HG03175 (cell line): ENCODE results near the gene IKBKE.
"Not testable (repeated sequence)": the region's sequence is repeated elsewhere in the genome, so short reads cannot be mapped to it uniquely, and the experiment has no call there.

Experiments
- ATAC-seq: cut with Tn5 transposase; IDR thresholded peaks from one replicate; pipeline ENCODE4 v1.9.1; 2021; ENCODE audit warnings: mild to moderate bottlenecking, moderate library complexity; ENCODE audit not compliant: unreplicated experiment

The IKBKE gene

GRCh38 chr1:206472454-206472853, 2.2 kb downstream of the IKBKE start:
- no peak for ATAC-seq

DNA sequence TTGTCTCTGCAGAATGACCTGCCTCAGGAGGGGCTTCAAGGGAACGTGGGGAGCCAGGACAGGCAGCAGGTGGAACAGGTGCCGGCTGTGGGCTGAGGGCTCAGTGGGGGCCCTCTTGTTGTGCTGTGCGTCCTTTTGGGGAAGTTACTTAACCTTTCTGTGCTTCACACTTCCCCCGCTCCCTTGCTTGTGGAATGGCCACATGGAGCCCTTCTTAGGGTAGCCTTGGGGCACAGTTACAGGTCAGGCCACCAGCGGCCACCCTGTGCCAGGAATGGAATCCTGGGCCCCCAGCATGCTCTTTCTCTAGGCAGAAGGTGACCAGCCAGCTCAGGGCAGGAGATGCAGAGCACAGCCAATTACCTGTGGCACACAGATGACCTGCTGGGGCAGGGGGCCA, 2.6 kb downstream of the IKBKE start:
- ATAC-seq, result no peak

DNA sequence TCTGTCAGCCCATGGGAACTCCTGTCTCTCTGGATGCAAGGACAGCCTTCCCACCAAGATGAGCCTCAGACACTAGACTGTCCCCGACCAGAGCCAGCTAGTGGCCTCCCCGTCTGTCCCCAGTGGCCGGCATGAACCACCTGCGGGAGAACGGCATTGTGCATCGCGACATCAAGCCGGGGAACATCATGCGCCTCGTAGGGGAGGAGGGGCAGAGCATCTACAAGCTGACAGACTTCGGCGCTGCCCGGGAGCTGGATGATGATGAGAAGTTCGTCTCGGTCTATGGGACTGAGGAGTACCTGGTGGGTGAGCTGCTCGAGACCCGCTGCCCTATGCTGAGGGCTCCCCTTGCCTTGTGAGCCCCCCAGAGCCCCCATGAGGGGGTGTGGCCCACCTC, 5.8 kb downstream of the IKBKE start:
- ATAC-seq, result no peak

- ATAC-seq, result no peak
These were observed 6.3 kb downstream of the IKBKE start for GRCh38 chr1:206476591-206476990.

- no peak for ATAC-seq
These were observed 6.8 kb downstream of the IKBKE start for GRCh38 chr1:206477110-206477509.

DNA sequence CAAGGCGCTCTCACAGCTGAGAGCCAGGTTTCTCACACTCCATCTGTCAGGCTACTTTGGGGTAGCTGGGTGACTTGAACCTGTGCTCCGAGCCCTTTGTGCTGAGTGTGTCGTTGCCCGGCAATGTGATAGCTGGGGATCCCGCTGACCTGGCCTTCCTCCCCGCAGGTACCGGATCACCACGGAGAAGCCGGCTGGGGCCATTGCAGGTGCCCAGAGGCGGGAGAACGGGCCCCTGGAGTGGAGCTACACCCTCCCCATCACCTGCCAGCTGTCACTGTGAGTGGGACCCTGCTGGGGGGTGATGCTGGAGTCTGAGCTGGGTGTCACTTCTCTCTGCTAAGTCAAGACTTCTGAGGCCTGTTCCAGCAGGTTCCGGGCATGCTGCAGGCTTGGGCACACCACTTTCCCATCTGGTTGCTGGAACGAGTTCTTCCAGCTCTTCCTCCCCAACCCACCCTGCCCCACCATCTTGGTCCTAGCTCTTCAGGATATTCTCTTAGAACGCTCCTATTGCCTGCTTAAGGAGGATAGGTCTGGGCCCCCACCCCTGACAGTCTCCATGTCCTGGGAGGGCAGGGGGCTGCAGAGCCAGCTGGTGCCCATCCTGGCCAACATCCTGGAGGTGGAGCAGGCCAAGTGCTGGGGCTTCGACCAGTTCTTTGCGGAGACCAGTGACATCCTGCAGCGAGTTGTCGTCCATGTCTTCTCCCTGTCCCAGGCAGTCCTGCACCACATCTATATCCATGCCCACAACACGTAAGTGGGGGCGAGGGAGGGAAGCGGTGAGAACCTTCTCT, 7.5 kb downstream of the IKBKE start:
- no peak for ATAC-seq

GRCh38 chr1:206478746-206479145, 8.5 kb downstream of the IKBKE start:
- no peak for ATAC-seq

DNA sequence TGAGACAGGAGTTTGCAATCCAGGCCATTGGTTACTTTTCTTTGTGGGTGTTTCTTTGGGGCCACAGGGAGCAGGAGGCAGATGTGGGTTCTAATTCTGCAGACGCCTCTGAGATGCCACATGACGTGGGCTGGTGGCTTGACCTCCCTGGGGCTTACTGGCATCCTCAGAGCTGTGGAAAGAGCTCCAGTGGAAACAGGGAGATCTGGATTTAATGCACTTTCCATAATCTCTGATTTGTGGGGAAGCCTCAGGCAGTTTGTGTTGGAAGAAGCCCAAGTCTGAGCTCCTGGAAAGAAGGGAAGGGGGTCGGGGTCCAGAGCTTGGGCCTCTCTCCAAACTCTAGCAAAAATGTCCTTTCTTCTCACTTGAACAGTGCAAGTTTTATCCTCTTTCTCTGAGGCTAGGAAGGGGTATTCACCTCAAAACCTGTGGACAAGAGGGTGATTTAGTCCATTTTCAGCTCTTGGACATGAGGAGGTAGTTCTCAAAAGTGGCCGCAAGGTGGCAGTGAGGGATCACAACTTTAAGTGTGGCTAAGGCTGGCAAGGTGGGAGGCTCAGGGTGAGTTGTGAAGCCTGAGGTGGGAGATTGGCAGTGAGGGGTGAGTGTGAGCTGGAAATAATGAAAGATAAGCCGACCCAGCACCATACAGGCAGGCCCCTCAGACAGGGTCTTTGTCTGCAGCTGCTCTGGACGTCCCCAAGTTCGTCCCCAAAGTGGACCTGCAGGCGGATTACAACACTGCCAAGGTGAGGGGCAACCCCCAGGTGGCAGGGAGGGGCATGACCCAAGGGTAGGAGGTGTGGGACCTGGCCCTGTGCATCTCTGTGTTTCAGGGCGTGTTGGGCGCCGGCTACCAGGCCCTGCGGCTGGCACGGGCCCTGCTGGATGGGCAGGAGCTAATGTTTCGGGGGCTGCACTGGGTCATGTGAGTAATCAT, 9.2 kb downstream of the IKBKE start:
- no peak for ATAC-seq

DNA sequence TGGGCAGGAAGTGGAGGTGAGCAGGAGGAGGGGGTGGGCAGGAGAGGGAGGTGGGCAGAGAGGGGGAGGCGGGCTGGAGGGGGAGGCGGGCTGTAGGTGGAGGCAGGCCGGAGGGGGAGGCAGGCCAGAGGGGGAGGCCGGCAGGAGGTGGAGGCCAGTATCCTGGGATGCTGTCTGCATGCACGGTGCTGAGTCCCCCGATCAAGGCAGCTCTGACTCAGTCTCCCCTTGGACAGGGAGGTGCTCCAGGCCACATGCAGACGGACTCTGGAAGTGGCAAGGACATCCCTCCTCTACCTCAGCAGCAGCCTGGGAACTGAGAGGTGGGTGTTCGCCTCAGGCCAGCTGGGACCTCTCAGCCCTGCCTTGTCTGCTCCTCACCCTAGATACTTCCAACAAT, 9.9 kb downstream of the IKBKE start:
- no peak for ATAC-seq

DNA sequence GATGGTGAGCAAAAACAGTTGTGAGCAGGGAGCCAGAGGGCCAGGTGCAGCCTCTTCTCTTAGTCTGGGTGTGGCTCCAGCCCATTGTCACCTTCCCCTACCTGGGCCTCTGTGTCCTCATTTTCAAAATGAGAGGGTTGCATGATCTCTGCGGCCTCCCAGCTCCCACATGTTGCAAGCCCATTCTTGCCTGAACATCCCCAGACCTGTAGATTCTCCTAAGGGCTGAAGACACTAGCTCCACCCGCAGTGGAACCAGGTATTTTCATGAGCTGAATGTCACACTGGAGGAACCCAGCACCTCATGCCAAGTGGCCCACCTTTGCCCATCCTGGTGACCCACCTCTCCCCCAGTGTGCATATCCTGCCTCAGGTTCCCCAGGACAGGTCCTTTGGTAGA, 12.3 kb downstream of the IKBKE start:
- ATAC-seq, result no peak

GRCh38 chr1:206483864-206484263, 13.6 kb downstream of the IKBKE start:
- not testable (repeated sequence) for ATAC-seq

GRCh38 chr1:206484901-206485300, 14.6 kb downstream of the IKBKE start:
- no peak for ATAC-seq

DNA sequence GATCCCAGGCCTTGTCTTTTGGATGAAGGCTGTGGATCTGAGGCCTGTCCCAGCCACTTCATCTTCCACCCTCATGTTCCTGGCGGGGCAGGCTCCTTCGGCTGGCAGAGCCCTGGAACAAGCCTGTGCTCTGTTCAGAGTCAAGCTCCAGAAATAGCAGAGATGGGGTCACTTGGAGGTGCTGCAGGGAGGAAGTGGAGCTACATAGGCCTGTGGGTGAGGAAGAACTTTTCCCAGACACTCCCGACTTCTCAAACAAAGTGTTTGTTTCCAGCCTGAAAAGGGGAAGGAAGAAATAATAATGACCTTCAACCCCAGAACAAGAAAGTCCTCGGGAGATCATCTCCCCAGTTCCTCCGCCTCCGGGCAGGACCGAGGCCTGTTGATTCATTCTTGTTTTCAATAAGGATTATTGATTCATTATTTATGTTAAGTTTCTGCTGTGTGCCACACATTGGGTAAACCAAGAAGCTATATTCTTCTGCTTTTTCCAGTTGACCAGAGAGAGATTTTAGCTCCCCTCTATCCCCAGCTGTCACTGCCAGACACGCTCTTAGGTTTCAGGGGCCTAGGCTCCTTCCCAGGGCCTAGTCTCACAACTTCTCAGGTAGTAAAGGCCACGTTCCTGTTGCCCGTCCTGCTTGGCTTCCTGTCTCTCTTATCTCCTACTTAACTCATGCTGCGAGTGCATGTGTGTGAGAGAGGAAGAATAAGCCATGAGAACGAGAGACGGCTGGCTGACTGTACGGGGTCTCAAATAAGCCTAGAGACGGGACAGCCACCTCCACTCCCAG, 16.9 kb downstream of the IKBKE start:
- no peak for ATAC-seq

DNA sequence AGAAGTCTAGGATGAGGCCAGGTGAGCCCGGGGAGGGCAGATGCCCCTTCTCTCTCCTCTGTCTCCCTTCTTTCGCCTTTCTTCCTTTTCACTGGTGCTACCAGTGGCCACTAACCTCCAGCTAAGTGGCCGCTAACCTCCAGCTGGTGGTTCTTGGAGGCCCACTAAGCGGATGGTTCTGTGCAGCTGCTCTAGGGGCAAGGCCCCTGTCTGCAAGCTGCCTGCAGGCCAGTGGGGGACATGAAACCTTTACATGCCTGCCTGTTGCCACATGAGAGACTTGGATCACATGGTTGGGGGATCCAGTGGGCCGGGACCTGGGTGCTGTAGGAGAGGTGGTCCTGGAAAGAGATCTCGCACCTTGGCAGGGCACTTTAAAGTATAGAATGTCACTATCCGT, 17.7 kb downstream of the IKBKE start:
- no peak for ATAC-seq

DNA sequence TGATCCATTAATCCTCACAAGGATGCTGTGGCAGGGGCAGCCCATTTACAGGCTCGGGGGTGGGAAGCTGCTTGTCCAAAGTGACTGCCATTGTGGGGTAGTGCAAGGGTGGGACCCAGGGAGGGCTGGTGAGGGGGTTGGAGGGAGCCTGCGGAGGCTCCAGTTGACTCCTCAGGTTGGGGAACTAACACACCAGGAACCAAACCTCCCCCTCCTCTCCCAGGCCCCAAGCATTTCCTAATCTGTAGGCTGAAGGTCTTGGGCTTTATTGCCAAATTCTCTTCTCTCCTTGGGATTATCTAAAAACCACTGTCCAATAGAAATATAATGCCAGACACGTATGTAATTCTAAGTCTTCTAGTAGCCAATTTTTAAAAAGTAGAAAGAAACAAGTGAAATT, 18.2 kb downstream of the IKBKE start:
- no peak for ATAC-seq

GRCh38 chr1:206489980-206490770, 19.9 kb downstream of the IKBKE start:
- no peak for ATAC-seq

DNA sequence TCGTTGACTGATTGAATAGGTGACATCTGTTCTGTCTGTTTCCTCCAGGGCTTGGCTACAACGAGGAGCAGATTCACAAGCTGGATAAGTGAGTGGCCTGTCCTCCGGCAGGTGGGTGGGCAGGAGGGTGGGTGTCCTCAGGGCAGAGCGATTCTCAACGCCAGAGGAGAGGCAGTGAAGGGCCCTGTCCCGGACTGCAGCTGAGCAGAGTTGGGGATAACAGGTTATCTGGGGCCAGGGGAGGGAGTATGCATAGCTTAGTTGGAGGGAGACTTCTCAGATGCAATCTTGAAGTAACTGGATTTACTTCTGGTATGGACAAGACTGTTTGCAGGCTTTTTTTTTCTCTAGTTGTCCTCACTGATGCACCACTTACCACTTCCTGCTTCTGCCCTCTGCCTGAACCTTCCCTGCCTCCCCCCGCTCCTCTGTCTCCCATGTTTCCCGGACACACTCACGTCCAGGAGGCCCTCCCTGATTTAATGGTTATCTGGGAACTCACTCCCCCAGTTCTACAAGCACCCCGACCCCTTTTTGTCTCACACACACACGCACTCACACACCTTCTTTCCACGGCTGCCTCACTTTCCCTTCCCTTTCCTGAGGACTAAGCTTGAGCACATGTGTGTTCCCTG, 20.6 kb downstream of the IKBKE start:
- ATAC-seq, result no peak

GRCh38 chr1:206491616-206492015, 21.3 kb downstream of the IKBKE start:
- no peak for ATAC-seq

DNA sequence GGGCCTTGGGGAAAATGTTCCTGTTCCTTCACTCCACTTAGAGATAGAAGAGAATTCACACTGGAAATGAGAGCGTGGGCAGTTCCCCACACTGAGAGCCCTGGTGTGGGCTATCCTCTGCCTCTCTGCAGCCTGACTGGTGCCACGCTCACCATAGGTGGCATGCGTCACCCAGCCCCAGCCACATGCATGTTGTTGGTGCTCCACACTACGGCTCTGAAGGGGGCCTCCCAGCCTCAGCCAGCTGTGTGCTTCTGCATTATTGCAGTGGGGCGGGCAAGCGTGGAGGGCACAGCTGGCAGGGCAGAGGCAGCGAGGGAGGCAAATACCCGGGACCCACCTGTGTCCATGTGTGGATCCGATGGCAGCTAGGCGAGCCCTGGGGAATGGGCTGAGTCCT, 22.3 kb downstream of the IKBKE start:
- no peak for ATAC-seq

DNA sequence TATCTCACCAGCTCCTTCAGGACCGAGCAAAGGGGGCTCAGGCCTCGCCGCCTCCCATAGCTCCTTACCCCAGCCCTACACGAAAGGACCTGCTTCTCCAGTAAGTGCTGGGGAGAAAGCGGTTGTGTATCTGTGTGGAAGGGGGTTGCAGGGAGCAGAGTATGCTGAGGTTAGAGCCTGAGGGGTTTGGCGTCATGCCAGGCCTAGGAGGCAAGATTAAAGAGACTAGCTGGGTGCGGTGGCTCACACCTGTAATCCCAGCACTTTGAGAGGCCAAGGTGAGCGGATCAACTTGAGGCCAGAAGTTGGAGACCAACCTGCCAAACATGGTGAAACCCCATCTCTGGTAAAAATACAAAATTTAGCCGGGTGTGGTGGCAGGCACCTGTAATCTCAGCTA, 23.0 kb downstream of the IKBKE start:
- ATAC-seq, result no peak
